ENCODE results near the gene AMN.

Gene AMN

GRCh38 chr14:102897299-102898027 is 25.0 kb upstream of the AMN start:
- DNase-seq: no peak
- intact Hi-C loops (cut with DNase I): loop anchor here (10.0 kb wide), 1 partner anchor 103 kb away; no protein-coding TSS in a partner anchor

GRCh38 chr14:102898298-102898697 is 24.2 kb upstream of the AMN start:
- DNase-seq: no peak
- intact Hi-C loops (cut with DNase I): loop anchor here (10.0 kb wide), 1 partner anchor 103 kb away; no protein-coding TSS in a partner anchor

- no peak for DNase-seq
These were observed 23.5 kb upstream of the AMN start for GRCh38 chr14:102898776-102899515.

GRCh38 chr14:102899516-102899900 is 23.0 kb upstream of the AMN start:
- intact Hi-C loops (cut with DNase I): loop anchor here (10.0 kb wide), 1 partner anchor 105 kb away; no protein-coding TSS in a partner anchor
- DNase-seq: no peak

More at GRCh38 chr14:102898776-102899515, 23.5 kb upstream of the AMN start:
- intact Hi-C loops (cut with DNase I): loop anchor here (10.0 kb wide), 1 partner anchor 104 kb away; no protein-coding TSS in a partner anchor

- intact Hi-C loops (cut with DNase I): no loop called here
- DNase-seq: no peak
These were observed 21.6 kb upstream of the AMN start for GRCh38 chr14:102900631-102901571.

GRCh38 chr14:102901633-102902032 is 20.8 kb upstream of the AMN start:
- intact Hi-C loops (cut with DNase I): no loop called here
- no peak for DNase-seq

GRCh38 chr14:102902086-102902485 is 20.4 kb upstream of the AMN start:
- DNase-seq: no peak
- intact Hi-C loops (cut with DNase I): no loop called here

- no peak for DNase-seq
- intact Hi-C loops (cut with DNase I): no loop called here
These were observed 19.8 kb upstream of the AMN start for GRCh38 chr14:102902523-102903247.

- DNase-seq: peak in 1 of 10 donors; percentile 78
- intact Hi-C loops (cut with DNase I): no loop called here
These were observed 19.1 kb upstream of the AMN start for GRCh38 chr14:102903248-102903888.

GRCh38 chr14:102903889-102904512 is 18.5 kb upstream of the AMN start:
- DNase-seq: no peak
- intact Hi-C loops (cut with DNase I): no loop called here

- peak in 1 of 10 donors; percentile 66 for DNase-seq
- intact Hi-C loops (cut with DNase I): no loop called here
These were observed 17.1 kb upstream of the AMN start for GRCh38 chr14:102905116-102906108.

GRCh38 chr14:102906616-102907302 is 15.7 kb upstream of the AMN start:
- intact Hi-C loops (cut with DNase I): no loop called here
- peak in 2 of 10 donors; percentile 79 to 82 for DNase-seq

GRCh38 chr14:102907303-102907844 is 15.1 kb upstream of the AMN start:
- DNase-seq: peak in 2 of 10 donors; percentile 64 to 83
- intact Hi-C loops (cut with DNase I): no loop called here

- DNase-seq: peak in 3 of 10 donors; percentile 32 to 82 (median 76)
- intact Hi-C loops (cut with DNase I): no loop called here
These were observed 14.3 kb upstream of the AMN start for GRCh38 chr14:102907980-102908730.

GRCh38 chr14:102908766-102909455 is 13.6 kb upstream of the AMN start:
- DNase-seq: peak in 3 of 10 donors; percentile 59 to 65 (median 63)
- intact Hi-C loops (cut with DNase I): no loop called here

All from posterior cingulate gyrus (tissue), 11 donors.